ENCODE data around the gene ARHGAP23. TPM values are rescaled to one million over a fixed set of nuclear protein-coding genes. Genes with fewer than 3 reads are reported as not detected.
A peak's percentile ranks its signal among the peaks of the same experiment; 100 is the strongest.

Gene ARHGAP23
- polyA plus RNA-seq, 1 donor (not counting 4 experiments of a cell fraction or from before 2014, with no cell fraction given): 6.1 TPM

GRCh38 chr17:38451840-38452529 lies 23.7 kb downstream of the ARHGAP23 start:
- Histone ChIP-seq H3K27ac (ENCODE audit: control insufficient read depth, insufficient read depth, low read length) (peak overlapping the region; percentile 48), H3K9me1 (ENCODE audit: control insufficient read depth, extremely low read depth, insufficient read depth, low read length) (peaks cover 2% of the 10 kb centered on the region), H3K9me3 (ENCODE audit: control insufficient read depth, low read depth, low read length) (no peaks in the 10 kb centered on the region), H4K20me1 (ENCODE audit: control insufficient read depth, extremely low read depth, insufficient read depth, low read length) (peaks cover 12% of the 10 kb centered on the region), H3K4me1 (ENCODE audit: control insufficient read depth, extremely low read depth, insufficient read depth, low read length) (peaks cover 80% of the 10 kb centered on the region), H3K27me3 (ENCODE audit: control insufficient read depth, extremely low read depth, insufficient read depth, low read length) (no peaks in the 10 kb centered on the region), H3K4me2 (ENCODE audit: control insufficient read depth, extremely low read depth, insufficient read depth, low read depth, low read length) (peak overlapping the region; percentile 89), H3K79me2 (ENCODE audit: control insufficient read depth, insufficient read depth, low read length) (peaks cover 11% of the 10 kb centered on the region), H3K36me3 (ENCODE audit: control insufficient read depth in 2 of 2, extremely low read depth in 1 of 2, insufficient read depth in 2 of 2, low read length in 2 of 2) (peaks cover 0 to 5% of the 10 kb centered on the region in 2 experiments), H2AFZ (ENCODE audit: control insufficient read depth, low read length) (no peak overlapping the region), H3K9ac (ENCODE audit: control insufficient read depth, extremely low read depth, insufficient read depth, low read length) (no peak overlapping the region), H3K4me3 (ENCODE audit: control insufficient read depth in 2 of 3, extremely low read depth in 1 of 3, insufficient read depth in 2 of 3, low read depth in 1 of 3, low read length in 3 of 3) (peak overlapping the region in 1 of 3 experiments; percentile 47)
- DNase-seq (ENCODE audit: low read depth, low spot score) (no peak), FAIRE-seq (no peak)
- dilution Hi-C loops (cut with MboI; ENCODE audit: extremely low pct_ligation_motif_present, low sequenced_read_pairs): no loop called here
- no peak for TF ChIP-seq EZH2 (IDR thresholded peaks at IDR 0.05; ENCODE audit: low read length)
- TF ChIP-seq CTCF (optimal IDR thresholded peaks at IDR 0.05 in 1 of 3, IDR thresholded peaks at IDR 0.05 in 1 of 3, conservative IDR thresholded peaks at IDR 0.05 in 1 of 3; ENCODE audit: extremely low read depth in 1 of 3, insufficient read depth in 2 of 3, low read length in 3 of 3): no peak

- H3K9me3 ChIP-seq (ENCODE audit: control insufficient read depth, low read depth, low read length): no peaks in the 10 kb centered on the region
- peaks cover 12% of the 10 kb centered on the region for H4K20me1 ChIP-seq (ENCODE audit: control insufficient read depth, extremely low read depth, insufficient read depth, low read length)
- H3K27ac ChIP-seq (ENCODE audit: control insufficient read depth, insufficient read depth, low read length): peak overlapping the region; percentile 28
- no peak overlapping the region for H3K9ac ChIP-seq (ENCODE audit: control insufficient read depth, extremely low read depth, insufficient read depth, low read length)
- FAIRE-seq (no peak), DNase-seq (ENCODE audit: low read depth, low spot score) (no peak)
- peaks cover 76% of the 10 kb centered on the region for H3K4me1 ChIP-seq (ENCODE audit: control insufficient read depth, extremely low read depth, insufficient read depth, low read length)
- no peaks in the 10 kb centered on the region for H3K27me3 ChIP-seq (ENCODE audit: control insufficient read depth, extremely low read depth, insufficient read depth, low read length)
- peaks cover 0 to 10% of the 10 kb centered on the region in 2 experiments for H3K36me3 ChIP-seq (ENCODE audit: control insufficient read depth in 2 of 2, extremely low read depth in 1 of 2, insufficient read depth in 2 of 2, low read length in 2 of 2)
- H2AFZ ChIP-seq (ENCODE audit: control insufficient read depth, low read length): no peak overlapping the region
- H3K4me2 ChIP-seq (ENCODE audit: control insufficient read depth, extremely low read depth, insufficient read depth, low read depth, low read length): peak overlapping the region; percentile 89
- H3K9me1 ChIP-seq (ENCODE audit: control insufficient read depth, extremely low read depth, insufficient read depth, low read length): peaks cover 2% of the 10 kb centered on the region
- peaks cover 15% of the 10 kb centered on the region for H3K79me2 ChIP-seq (ENCODE audit: control insufficient read depth, insufficient read depth, low read length)
- no peak overlapping the region for H3K4me3 ChIP-seq (ENCODE audit: control insufficient read depth in 2 of 3, extremely low read depth in 1 of 3, insufficient read depth in 2 of 3, low read depth in 1 of 3, low read length in 3 of 3)
- TF ChIP-seq EZH2 (IDR thresholded peaks at IDR 0.05; ENCODE audit: low read length) (no peak), CTCF (optimal IDR thresholded peaks at IDR 0.05 in 1 of 3, IDR thresholded peaks at IDR 0.05 in 1 of 3, conservative IDR thresholded peaks at IDR 0.05 in 1 of 3; ENCODE audit: extremely low read depth in 1 of 3, insufficient read depth in 2 of 3, low read length in 3 of 3) (no peak)
- dilution Hi-C loops (cut with MboI; ENCODE audit: extremely low pct_ligation_motif_present, low sequenced_read_pairs): no loop called here
These were observed 24.5 kb downstream of the ARHGAP23 start for GRCh38 chr17:38452719-38453118.

Measured in keratinocyte (primary cell).